ENCODE results near the gene ENPP7.
A peak's percentile ranks its signal among the peaks of the same experiment; 100 is the strongest.

ENPP7 gene

DNA sequence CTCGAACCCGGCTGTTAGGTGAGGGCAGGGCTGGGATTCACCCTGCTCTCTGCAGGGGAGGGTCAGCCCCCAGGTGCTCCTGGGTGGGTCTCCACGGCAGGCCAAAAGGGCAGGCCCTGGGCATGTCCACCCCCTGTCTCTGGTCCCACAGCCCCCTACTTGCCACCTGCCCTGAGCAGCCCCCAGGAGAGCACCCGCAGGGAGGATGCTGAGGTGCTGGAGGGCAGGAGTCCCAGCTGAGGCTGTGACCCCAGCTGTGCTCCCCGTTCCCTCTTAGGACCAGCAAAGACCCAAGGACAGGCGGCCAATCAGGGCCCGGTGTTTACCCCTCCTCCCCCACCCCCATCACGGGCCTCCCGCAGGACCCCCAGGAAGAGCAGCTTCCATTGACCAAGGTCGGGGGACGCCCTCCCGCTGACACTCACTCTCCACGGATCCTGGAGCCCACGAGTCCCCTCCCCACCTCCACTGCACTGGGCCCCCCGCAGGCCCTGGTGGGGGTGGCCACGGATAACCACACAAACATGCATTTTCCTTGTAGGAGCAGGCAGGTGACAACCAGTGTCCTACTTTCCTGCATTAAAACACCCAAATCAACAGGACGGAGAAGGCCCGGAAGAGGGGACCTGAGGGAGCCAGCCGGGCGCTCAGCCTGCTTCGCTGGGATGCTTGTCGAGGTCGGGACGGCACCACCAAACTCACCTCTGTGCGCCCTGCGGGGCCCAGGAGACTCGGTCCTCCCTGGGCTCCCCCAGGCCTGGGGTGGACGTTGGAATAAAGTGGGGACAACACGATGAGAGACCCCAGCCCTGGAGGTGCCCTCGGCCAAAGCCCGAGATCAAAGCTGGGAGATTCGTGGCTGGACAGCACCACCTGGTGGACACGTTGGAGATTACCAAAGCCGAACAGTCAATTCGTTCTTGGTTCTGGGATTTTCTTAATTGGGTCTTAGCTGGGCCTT lies 22.5 kb upstream of the ENPP7 start:
- H3K27ac ChIP-seq, result no peak overlapping the region
- peak overlapping the region in 10 of 11 experiments; percentile 1 to 52 (median 32); a peak in 11 of 22 replicates for H3K4me2 ChIP-seq
- no peaks in the 10 kb centered on the region for H3K9me3 ChIP-seq (replicated peaks in 1 of 11)
- H3K36me3 ChIP-seq, result no peaks in the 10 kb centered on the region
- no peak overlapping the region for H3K4me3 ChIP-seq
- TF ChIP-seq Cebpa-rat (IDR thresholded peaks at IDR 0.05), result no peak
- H3K9ac ChIP-seq, result no peak overlapping the region
- peaks cover 0 to 63% (median 41%) of the 10 kb centered on the region in 10 experiments; a peak in 15 of 20 replicates for H3K4me1 ChIP-seq
- H3K27me3 ChIP-seq, result peaks cover 0 to 4% (median 0%) of the 10 kb centered on the region in 11 experiments; a peak in 1 of 22 replicates
- no peaks in the 10 kb centered on the region; a peak in 1 of 22 replicates for H4K20me1 ChIP-seq

DNA sequence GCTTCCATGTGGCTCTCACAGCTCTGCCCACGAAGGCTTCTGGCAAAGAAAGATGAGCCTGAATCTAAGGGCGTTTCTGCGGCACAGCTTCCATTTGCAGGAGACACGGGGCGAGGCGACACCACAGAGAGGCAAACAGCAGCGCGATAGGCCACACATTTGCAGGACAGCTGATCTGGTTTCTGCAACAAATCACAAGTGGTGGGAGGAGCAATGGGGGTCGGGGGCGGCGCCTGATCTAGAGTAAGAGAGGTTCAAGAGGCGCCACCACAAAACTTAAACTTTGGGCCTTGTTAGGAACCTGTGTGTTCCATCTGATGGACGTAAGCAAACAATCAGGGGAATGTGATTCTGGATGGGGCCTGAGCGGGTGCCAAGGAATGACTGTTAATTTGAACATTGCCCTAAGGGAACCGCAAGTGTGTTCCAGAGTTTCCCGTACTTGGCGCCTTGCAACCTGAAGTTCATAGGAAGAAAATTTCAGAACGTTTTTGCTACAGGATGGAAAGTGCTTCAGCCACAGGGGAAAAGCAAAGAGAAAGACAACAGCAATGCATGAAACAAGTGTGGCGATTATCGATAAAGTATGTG lies 18.9 kb upstream of the ENPP7 start:
- Histone ChIP-seq H3K36me3 (no peaks in the 10 kb centered on the region), H3K4me1 (peaks cover 0 to 68% (median 50%) of the 10 kb centered on the region in 10 experiments; a peak in 16 of 20 replicates), H3K27ac (no peak overlapping the region)

DNA sequence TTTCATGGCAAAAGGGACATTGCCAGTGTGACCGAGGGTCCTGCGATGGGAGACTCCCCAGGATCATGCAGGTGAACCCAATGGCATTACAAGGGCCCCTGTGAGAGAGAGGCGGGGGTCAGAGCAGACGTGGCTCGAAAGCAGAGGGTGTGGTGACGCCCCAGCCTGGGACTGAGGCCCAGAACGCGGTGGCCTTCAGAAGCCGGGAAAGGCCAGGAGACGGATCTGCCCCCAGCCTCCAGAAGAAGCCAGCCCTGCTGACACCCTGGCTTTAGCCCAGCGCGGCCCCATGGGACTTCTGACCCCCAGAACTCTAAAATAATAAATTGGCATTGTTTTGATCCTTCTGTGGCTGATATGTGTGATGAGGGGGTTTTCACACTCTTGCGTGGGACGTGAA lies 17.4 kb upstream of the ENPP7 start:
- H3K9me3 ChIP-seq (replicated peaks in 1 of 11), result no peaks in the 10 kb centered on the region
- peak overlapping the region in 9 of 11 experiments; percentile 23 to 73 (median 48); a peak in 14 of 22 replicates for H3K4me2 ChIP-seq
- no peaks in the 10 kb centered on the region for H3K27me3 ChIP-seq
- no peaks in the 10 kb centered on the region for H3K36me3 ChIP-seq
- H3K9ac ChIP-seq, result no peak overlapping the region
- peaks cover 0 to 52% (median 35%) of the 10 kb centered on the region in 10 experiments; a peak in 16 of 20 replicates for H3K4me1 ChIP-seq
- TF ChIP-seq Cebpa-rat (IDR thresholded peaks at IDR 0.05), result no peak
- H3K4me3 ChIP-seq, result no peak overlapping the region
- H3K27ac ChIP-seq, result no peak overlapping the region
- no peaks in the 10 kb centered on the region; a peak in 2 of 22 replicates for H4K20me1 ChIP-seq

More for the DNA sequence above, 18.9 kb upstream of the ENPP7 start:
- Histone ChIP-seq H3K27me3 (no peaks in the 10 kb centered on the region), H4K20me1 (no peaks in the 10 kb centered on the region; a peak in 1 of 22 replicates), H3K4me3 (no peak overlapping the region), H3K9me3 (replicated peaks in 1 of 11) (no peaks in the 10 kb centered on the region), H3K9ac (no peak overlapping the region), H3K4me2 (peak overlapping the region in 1 of 11 experiments; percentile 20; a peak in 1 of 22 replicates)
- TF ChIP-seq Cebpa-rat (IDR thresholded peaks at IDR 0.05), result no peak

DNA sequence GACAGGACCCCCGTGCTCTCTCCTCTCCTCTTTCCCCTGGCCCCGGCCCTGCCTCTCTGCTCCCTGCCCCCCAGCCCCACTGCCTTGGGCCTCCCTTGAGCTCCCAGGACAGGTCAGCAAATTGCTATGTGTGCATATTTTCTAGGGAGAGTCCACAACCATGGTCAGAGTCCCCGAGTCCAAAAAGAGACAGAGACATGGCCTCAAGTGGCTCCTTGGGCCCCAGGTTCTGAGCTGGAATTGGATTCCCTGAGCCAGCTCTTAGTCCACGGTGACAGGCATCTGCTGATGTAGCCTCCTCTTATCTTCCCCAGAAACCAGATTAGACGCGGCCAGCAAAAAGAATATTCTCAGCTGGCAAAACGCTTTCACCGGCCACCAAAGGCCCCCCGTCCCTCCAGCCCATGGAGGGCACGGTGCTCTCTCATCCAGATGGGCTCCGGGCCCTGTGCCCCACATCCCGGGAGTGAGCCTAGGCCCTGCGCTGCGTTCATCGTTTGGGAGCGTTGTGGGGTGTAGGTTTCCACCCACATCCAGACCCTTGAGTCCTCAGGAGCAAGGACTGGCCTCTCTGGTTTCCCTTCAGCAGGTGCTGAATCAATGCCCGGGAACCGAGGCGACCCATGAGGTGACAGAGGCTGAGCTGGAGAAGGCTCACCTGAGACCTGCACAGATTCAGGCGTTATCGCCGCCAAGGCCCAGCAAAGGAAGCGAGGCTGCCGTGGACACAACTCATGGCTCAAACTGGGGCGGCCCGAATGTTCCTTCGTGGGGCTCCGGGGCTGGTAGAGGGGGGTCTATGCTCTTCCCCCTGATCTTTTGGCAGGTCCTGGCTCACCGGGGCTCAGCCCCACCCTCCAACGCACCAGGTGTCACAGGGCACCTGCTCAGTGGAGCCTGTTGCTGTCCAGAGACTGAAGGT lies 16.3 kb upstream of the ENPP7 start:
- Histone ChIP-seq H4K20me1 (no peaks in the 10 kb centered on the region; a peak in 2 of 22 replicates), H3K4me3 (no peak overlapping the region), H3K4me2 (peak overlapping the region in 9 of 11 experiments; percentile 23 to 73 (median 48); a peak in 15 of 22 replicates), H3K9ac (0 out of 22 replicates have a peak overlapping the region, but pooled peaks of 1 of the 11 experiments have one; percentile 18), H3K36me3 (no peaks in the 10 kb centered on the region), H3K4me1 (peaks cover 0 to 49% (median 33%) of the 10 kb centered on the region in 10 experiments; a peak in 16 of 20 replicates), H3K27me3 (no peaks in the 10 kb centered on the region), H3K27ac (no peak overlapping the region), H3K9me3 (replicated peaks in 1 of 11) (no peaks in the 10 kb centered on the region)
- TF ChIP-seq Cebpa-rat (IDR thresholded peaks at IDR 0.05), result no peak

DNA sequence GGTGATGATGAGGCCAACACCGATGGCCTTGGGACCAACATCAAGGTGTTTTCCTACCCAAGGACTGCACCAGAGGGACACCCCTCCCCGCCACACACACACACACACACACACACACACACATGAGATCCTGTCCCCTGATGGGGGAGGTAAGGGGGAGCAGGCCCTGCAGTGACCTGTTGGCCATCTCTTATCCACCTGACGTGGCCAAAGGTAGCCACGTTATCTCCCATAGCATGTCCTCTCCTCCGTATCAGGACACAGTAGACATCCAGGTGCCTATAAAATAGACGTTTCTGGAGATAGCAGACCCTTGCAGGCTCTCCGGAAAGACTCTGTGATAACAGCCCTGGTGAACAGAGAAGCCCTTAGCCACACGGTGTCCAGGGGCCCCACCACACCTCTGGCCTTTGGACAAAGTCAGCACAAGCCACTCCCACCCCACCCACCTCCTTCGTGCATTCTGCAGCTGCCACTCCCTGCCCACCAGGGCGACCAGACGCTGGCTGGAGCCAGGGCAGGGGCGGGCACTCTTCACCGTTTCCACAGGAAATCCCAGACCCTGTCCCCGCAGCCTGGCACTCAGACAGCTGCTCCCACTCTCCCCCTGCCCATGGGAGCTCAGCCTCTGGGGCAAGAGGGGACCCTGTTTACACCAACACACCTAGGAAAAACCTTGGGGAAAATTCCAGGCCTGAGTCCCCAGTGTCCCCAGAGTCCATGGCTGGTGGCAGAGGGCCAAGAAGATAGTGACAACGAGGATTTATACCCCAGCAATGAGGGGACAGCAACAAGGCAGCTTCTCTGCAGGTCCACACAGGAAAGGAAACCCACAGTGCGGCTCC lies 15.4 kb upstream of the ENPP7 start:
- H3K36me3 ChIP-seq, result no peaks in the 10 kb centered on the region

DNA sequence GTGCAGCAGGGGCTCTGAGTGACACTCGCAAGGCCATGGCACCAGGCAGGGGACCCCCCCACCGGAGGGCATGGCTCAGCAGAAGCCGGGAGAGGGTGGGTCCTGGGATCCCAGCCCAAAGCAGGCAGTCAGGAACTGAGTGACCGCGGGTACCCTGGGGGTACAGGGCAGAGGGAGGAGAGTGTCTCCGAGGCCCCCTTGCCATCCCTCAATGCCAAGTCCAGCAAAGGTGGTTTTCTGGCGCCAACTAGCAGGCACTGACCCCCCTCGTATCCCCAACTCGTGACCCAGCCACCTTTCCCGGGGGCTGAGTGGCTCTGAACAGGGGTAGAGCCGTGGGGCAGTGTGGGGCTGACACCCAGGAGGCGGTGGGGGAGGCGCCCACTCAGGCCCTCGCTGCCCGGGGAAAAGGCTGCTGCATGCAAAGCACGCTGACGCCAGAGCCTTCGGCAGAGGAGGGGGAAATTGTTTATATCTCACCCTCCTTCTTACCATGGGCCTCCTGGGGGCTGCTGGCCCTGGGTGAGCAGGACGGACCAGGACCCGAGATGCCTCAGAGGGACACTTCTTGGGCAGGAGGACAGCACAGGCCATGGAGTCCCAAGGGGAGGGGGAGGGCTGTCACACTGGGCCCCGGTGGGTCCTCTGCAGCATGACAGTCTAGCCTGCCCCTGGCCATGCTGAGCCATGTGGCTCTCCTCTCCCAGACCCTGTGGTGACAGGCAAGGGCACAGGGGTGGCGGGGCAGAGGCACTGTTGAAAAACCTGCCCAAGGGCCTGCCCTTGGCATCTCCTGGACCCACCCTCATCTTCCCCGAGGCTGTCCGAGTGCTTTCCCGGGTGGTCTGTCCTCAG lies 14.6 kb upstream of the ENPP7 start:
- Histone ChIP-seq H3K27ac (no peak overlapping the region), H3K4me3 (no peak overlapping the region), H3K9ac (0 out of 22 replicates have a peak overlapping the region, but pooled peaks of 1 of the 11 experiments have one; percentile 13), H3K9me3 (replicated peaks in 1 of 11) (no peaks in the 10 kb centered on the region), H3K4me1 (peaks cover 0 to 55% (median 38%) of the 10 kb centered on the region in 10 experiments; a peak in 16 of 20 replicates), H4K20me1 (no peaks in the 10 kb centered on the region; a peak in 2 of 22 replicates), H3K4me2 (peak overlapping the region in 9 of 11 experiments; percentile 9 to 73 (median 48); a peak in 15 of 22 replicates), H3K36me3 (no peaks in the 10 kb centered on the region), H3K27me3 (no peaks in the 10 kb centered on the region)
- no peak for TF ChIP-seq Cebpa-rat (IDR thresholded peaks at IDR 0.05)

More for the DNA sequence above, 15.4 kb upstream of the ENPP7 start:
- H3K4me2 ChIP-seq, result peak overlapping the region in 9 of 11 experiments; percentile 9 to 73 (median 48); a peak in 15 of 22 replicates
- H4K20me1 ChIP-seq, result no peaks in the 10 kb centered on the region; a peak in 2 of 22 replicates
- H3K27ac ChIP-seq, result no peak overlapping the region
- 0 out of 22 replicates have a peak overlapping the region, but pooled peaks of 1 of the 11 experiments have one; percentile 13 for H3K9ac ChIP-seq
- no peak overlapping the region for H3K4me3 ChIP-seq
- TF ChIP-seq Cebpa-rat (IDR thresholded peaks at IDR 0.05), result no peak
- H3K9me3 ChIP-seq (replicated peaks in 1 of 11), result no peaks in the 10 kb centered on the region
- H3K27me3 ChIP-seq, result no peaks in the 10 kb centered on the region
- peaks cover 0 to 49% (median 33%) of the 10 kb centered on the region in 10 experiments; a peak in 16 of 20 replicates for H3K4me1 ChIP-seq
